Epithelial cell of esophagus (primary cell): ENCODE measurements around the gene LRRC74A.

Experiments
- DNase-seq: peaks from one replicate; pipeline ENCODE4 v3.0.0; 2010; ENCODE audit warnings: low read depth
- H3K4me3 ChIP-seq: 2 replicates; pipeline ENCODE4 v1.5.1; 2011; ENCODE audit warnings: mild to moderate bottlenecking, low read length, control low read depth
- TF ChIP-seq, protein P1 (sequence below): IDR thresholded peaks from 2 replicates; pipeline ENCODE4 v1.5.1; 2011; ENCODE audit warnings: low read depth, mild to moderate bottlenecking, low read length, control low read depth, inconsistent platforms; ENCODE audit not compliant: insufficient read depth; ENCODE audit errors: missing control alignments

LRRC74A gene

DNA sequence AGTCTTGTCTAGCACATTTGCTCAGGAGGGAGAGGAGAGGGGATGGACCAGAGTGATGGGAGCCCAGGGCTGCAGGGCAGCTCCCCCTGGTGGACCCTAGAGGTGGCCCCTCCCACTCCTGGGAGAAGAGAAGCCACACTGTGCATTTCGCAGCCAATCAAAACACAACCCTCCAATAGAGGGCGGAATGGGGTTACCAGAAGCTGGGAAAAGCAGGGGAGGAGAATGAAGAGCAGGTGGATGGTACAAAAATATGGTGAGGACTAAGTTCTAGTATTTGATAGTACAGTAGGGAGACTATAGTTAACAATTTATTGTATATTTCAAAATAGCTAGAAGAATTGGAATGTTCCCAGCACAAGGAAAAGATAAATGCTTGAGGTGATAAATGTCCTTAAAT lies 41.3 kb upstream of the LRRC74A start:
- no peak overlapping the region for H3K4me3 ChIP-seq
- DNase-seq, result peak; percentile 68
- TF ChIP-seq, protein P1, sequence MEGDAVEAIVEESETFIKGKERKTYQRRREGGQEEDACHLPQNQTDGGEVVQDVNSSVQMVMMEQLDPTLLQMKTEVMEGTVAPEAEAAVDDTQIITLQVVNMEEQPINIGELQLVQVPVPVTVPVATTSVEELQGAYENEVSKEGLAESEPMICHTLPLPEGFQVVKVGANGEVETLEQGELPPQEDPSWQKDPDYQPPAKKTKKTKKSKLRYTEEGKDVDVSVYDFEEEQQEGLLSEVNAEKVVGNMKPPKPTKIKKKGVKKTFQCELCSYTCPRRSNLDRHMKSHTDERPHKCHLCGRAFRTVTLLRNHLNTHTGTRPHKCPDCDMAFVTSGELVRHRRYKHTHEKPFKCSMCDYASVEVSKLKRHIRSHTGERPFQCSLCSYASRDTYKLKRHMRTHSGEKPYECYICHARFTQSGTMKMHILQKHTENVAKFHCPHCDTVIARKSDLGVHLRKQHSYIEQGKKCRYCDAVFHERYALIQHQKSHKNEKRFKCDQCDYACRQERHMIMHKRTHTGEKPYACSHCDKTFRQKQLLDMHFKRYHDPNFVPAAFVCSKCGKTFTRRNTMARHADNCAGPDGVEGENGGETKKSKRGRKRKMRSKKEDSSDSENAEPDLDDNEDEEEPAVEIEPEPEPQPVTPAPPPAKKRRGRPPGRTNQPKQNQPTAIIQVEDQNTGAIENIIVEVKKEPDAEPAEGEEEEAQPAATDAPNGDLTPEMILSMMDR, result peak; percentile 58

GRCh38 chr14:76786601-76787000 lies 39.6 kb upstream of the LRRC74A start:
- no peak for DNase-seq
- TF ChIP-seq, protein P1, result no peak
- H3K4me3 ChIP-seq, result no peak overlapping the region

DNA sequence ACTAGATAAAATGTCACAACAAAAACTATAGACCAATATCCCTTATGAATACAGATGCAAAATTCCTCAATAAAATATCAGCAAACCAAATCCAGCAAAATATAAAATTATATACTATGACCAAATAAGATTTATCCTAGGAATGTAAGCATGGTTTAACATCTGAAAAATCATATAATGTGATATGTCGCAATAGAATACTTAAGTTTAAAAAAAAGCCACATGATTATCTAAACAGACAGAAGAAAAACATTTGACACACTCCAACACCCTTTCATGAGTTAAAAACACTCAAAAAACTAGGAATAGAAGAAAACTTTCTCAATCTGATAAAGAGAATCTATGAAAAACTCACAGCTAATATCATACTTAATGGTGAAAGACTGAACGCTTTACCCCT lies 33.8 kb upstream of the LRRC74A start:
- TF ChIP-seq, protein P1, result no peak
- no peak for DNase-seq
- no peak overlapping the region for H3K4me3 ChIP-seq

DNA sequence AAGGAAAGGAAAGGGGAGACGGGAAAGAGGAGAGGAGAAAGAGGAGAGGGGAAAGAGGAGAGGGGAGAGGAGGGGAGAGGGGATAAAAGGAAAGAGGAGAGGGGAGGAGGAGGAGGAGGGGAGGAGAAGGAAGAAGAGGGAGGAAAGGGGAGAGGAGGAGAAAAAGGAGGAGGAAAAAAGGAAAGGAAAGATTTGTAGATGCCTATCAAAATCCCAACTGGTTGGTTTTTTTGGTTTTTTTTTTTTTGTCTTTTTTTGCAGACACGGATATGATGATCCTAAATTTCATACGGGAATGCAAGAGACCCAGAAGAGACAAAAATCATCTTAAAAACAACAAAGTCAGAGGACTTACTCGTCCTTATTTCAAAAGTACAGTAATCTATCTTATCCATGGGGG lies 32.9 kb upstream of the LRRC74A start:
- no peak for DNase-seq
- no peak overlapping the region for H3K4me3 ChIP-seq
- TF ChIP-seq, protein P1, result no peak

- H3K4me3 ChIP-seq, result no peak overlapping the region
- DNase-seq, result no peak
- TF ChIP-seq, protein P1, result no peak
Measured at GRCh38 chr14:76793956-76794355, 32.3 kb upstream of the LRRC74A start.

- no peak for DNase-seq
- TF ChIP-seq, protein P1, result no peak
- H3K4me3 ChIP-seq, result no peak overlapping the region
Measured at GRCh38 chr14:76806446-76806845, 19.8 kb upstream of the LRRC74A start.

- TF ChIP-seq, protein P1, result no peak
- no peak overlapping the region for H3K4me3 ChIP-seq
- no peak for DNase-seq
Measured at GRCh38 chr14:76808011-76808410, 18.2 kb upstream of the LRRC74A start.
